Measurements from ENCODE around the gene NKD1.

DNA sequence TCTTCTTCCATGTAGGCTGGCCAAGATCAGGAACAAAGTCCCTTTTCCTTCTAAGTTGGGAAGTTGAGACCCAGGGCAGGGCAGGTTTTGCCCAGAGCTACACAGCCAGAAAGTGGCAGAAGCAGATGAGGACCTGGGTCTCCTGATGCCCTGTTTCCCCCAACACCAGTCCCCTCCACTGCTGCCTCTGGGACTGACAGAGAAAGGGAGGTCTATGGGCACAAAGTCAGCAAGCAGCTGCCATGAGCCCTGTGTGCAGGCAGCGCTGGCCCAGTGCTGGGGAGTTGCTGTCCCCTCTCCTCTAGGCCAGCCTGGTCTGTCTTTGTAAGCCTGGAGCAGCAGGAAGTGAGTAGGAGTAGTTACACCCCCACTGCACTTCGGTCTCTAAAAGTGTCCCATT, 46.9 kb upstream of the NKD1 start:
- TF ChIP-seq EZH2 (IDR thresholded peaks at IDR 0.05; ENCODE audit: insufficient read depth, poor library complexity, severe bottlenecking) (no peak), EZH2phosphoT487 (IDR thresholded peaks at IDR 0.05; ENCODE audit: insufficient read depth, low read depth) (no peak)

All from GM23248 (cell line).